Uterus (tissue), 2 donors: ENCODE data around the gene STAG1.

Experiments used
- POLR2A ChIP-seq, 2 donors: fragments of 450-650 bp; IDR thresholded peaks; one replicate each; pipeline ENCODE4 v1.6.1; 2016; ENCODE audit warnings: antibody characterized with exemption in 2 of 2, mild to moderate bottlenecking in 1 of 2, moderate library complexity in 1 of 2
- TF ChIP-seq, protein P1 (sequence below), 4 experiments: fragments of 200-600 bp in 2 of 4; fragments of 450-650 bp in 2 of 4; sonication (generic) in 2 of 4; IDR thresholded peaks; one replicate each; pipeline ENCODE4 v1.5.1; 2016 to 2019; ENCODE audit warnings: antibody characterized with exemption in 4 of 4, mild to moderate bottlenecking in 2 of 4, moderate library complexity in 1 of 4

DNA sequence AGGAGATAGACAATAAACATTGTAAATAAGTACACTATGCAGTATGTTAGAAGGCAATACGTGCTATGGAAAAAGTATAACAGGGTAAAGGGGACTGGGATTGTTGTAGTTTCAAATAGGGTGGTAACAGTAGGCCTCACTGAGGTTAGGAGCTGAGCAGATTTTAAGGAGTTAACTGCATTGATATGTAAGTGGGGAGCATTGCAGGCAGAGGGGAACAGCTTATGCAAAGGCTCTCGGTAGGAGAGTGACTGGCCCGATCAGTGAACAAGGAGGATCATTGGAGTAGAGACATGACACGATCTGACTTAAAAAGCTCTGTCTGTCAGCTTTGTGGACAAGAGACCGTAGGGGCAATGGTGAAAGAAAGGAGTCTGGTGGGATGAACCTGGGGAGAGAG lies 455.2 kb downstream of the STAG1 start:
- TF ChIP-seq POLR2A (IDR thresholded peaks at IDR 0.05): no peak
- TF ChIP-seq, protein P1, sequence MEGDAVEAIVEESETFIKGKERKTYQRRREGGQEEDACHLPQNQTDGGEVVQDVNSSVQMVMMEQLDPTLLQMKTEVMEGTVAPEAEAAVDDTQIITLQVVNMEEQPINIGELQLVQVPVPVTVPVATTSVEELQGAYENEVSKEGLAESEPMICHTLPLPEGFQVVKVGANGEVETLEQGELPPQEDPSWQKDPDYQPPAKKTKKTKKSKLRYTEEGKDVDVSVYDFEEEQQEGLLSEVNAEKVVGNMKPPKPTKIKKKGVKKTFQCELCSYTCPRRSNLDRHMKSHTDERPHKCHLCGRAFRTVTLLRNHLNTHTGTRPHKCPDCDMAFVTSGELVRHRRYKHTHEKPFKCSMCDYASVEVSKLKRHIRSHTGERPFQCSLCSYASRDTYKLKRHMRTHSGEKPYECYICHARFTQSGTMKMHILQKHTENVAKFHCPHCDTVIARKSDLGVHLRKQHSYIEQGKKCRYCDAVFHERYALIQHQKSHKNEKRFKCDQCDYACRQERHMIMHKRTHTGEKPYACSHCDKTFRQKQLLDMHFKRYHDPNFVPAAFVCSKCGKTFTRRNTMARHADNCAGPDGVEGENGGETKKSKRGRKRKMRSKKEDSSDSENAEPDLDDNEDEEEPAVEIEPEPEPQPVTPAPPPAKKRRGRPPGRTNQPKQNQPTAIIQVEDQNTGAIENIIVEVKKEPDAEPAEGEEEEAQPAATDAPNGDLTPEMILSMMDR (IDR thresholded peaks at IDR 0.05): no peak
